SK-N-SH (cell line): ENCODE measurements around the gene P4HTM.

Experiments
- CTCF ChIP-seq: fragments of 200-600 bp; sonication (generic); IDR thresholded peaks from 2 replicates; pipeline ENCODE4 v1.6.1; 2017; ENCODE audit warnings: antibody characterized with exemption, mild to moderate bottlenecking, moderate library complexity
- EP300 ChIP-seq, 2 experiments: IDR thresholded peaks; 2 replicates each; pipeline versions ENCODE4 v1.4.0 to v1.6.1; 2012; ENCODE audit warnings: borderline replicate concordance in 1 of 2, low read depth in 1 of 2, low read length in 1 of 2
- EZH2phosphoT487 ChIP-seq: fragments of 200-600 bp; sonication (generic); IDR thresholded peaks from 2 replicates; pipeline ENCODE4 v1.6.1; 2017; ENCODE audit warnings: low read depth, mixed run types, mild to moderate bottlenecking, antibody characterized with exemption, moderate library complexity, borderline replicate concordance
- IRF3 ChIP-seq: fragments of 150-350 bp; IDR thresholded peaks from 2 replicates; pipeline ENCODE4 v1.6.1; 2016; ENCODE audit warnings: mild to moderate bottlenecking, low read depth, low read length
- JUND ChIP-seq: IDR thresholded peaks from 2 replicates; pipeline ENCODE4 v1.4.0; 2012
- MAX ChIP-seq: IDR thresholded peaks from 2 replicates; pipeline ENCODE4 v1.4.0; 2012; ENCODE audit warnings: low read depth
- NRF1 ChIP-seq: IDR thresholded peaks from 2 replicates; pipeline ENCODE4 v1.6.1; 2012; ENCODE audit warnings: low read depth, mild to moderate bottlenecking, low read length
- RCOR1 ChIP-seq: fragments of 150-350 bp; IDR thresholded peaks from 2 replicates; pipeline ENCODE4 v1.6.1; 2017; ENCODE audit warnings: antibody characterized with exemption, low read length
- SIN3A ChIP-seq: IDR thresholded peaks from 2 replicates; pipeline ENCODE4 v1.6.1; 2012; ENCODE audit warnings: low read depth, mild to moderate bottlenecking, low read length, moderate library complexity, borderline replicate concordance
- TAF1 ChIP-seq: IDR thresholded peaks from 2 replicates; pipeline ENCODE4 v1.6.1; 2012; ENCODE audit warnings: low read depth, mild to moderate bottlenecking, low read length, moderate library complexity, borderline replicate concordance
- USF2 ChIP-seq: fragments of 150-350 bp; IDR thresholded peaks from 2 replicates; pipeline ENCODE4 v1.6.1; 2017; ENCODE audit warnings: antibody characterized with exemption, low read length, low read depth, borderline replicate concordance

- no peak for TF ChIP-seq EP300 (IDR thresholded peaks at IDR 0.05; ENCODE audit: borderline replicate concordance in 1 of 2, low read depth in 1 of 2, low read length in 1 of 2)
- no peak for TF ChIP-seq USF2
- no peak for TF ChIP-seq JUND
- TF ChIP-seq SIN3A = no peak
- no peak for TF ChIP-seq CTCF
- no peak for TF ChIP-seq MAX
- TF ChIP-seq NRF1 = no peak
- TF ChIP-seq EZH2phosphoT487 = no peak
- TF ChIP-seq TAF1 = no peak
- TF ChIP-seq IRF3 = no peak
- no peak for TF ChIP-seq RCOR1
Measured at GRCh38 chr3:49001155-49001554, 11.1 kb downstream of the P4HTM start.
